Testis (tissue), 2 donors: Measurements from ENCODE around the gene F3.

Source experiments
- POLR2A ChIP-seq: fragments of 450-650 bp; IDR thresholded peaks from one replicate; pipeline ENCODE4 v1.6.1; 2017; ENCODE audit warnings: antibody characterized with exemption, mild to moderate bottlenecking, moderate library complexity
- TF ChIP-seq, protein P1 (sequence below), 3 experiments: fragments of 450-650 bp in 2 of 3; fragments of 200-600 bp in 1 of 3; sonication (generic) in 1 of 3; IDR thresholded peaks; one replicate each; pipeline ENCODE4 v1.5.1; 2016 to 2019; ENCODE audit warnings: antibody characterized with exemption in 3 of 3, mild to moderate bottlenecking in 2 of 3, moderate library complexity in 1 of 3

- no peak for TF ChIP-seq POLR2A
- TF ChIP-seq, protein P1, sequence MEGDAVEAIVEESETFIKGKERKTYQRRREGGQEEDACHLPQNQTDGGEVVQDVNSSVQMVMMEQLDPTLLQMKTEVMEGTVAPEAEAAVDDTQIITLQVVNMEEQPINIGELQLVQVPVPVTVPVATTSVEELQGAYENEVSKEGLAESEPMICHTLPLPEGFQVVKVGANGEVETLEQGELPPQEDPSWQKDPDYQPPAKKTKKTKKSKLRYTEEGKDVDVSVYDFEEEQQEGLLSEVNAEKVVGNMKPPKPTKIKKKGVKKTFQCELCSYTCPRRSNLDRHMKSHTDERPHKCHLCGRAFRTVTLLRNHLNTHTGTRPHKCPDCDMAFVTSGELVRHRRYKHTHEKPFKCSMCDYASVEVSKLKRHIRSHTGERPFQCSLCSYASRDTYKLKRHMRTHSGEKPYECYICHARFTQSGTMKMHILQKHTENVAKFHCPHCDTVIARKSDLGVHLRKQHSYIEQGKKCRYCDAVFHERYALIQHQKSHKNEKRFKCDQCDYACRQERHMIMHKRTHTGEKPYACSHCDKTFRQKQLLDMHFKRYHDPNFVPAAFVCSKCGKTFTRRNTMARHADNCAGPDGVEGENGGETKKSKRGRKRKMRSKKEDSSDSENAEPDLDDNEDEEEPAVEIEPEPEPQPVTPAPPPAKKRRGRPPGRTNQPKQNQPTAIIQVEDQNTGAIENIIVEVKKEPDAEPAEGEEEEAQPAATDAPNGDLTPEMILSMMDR (IDR thresholded peaks at IDR 0.05) = no peak
Observed at GRCh38 chr1:94589728-94590127, 48.2 kb upstream of the F3 start.
